Spinal cord (tissue), 10 donors: Measurements from ENCODE around the gene HEBP1. TPM values are rescaled to one million over a fixed set of nuclear protein-coding genes. Genes with fewer than 3 reads are reported as not detected.

Experiments
- DNase-seq, 6 donors: peaks; one replicate each; pipeline versions ENCODE4 v3.0.0 to v3.0.0-alpha.2; 2013 to 2015; ENCODE audit warnings: low spot score in 6 of 6, low read depth in 4 of 6
- H3K27ac ChIP-seq: one replicate; pipeline ENCODE4 v1.5.1; 2013; ENCODE audit warnings: low read depth, low read length, control low read depth
- H3K27me3 ChIP-seq: one replicate; pipeline ENCODE4 v1.6.1; 2013; ENCODE audit warnings: low read length; ENCODE audit not compliant: control insufficient read depth, insufficient read depth
- H3K36me3 ChIP-seq: one replicate; pipeline ENCODE4 v1.6.1; 2013; ENCODE audit warnings: low read length; ENCODE audit not compliant: control insufficient read depth, insufficient read depth
- H3K4me1 ChIP-seq: one replicate; pipeline ENCODE4 v1.6.1; 2013; ENCODE audit warnings: low read length; ENCODE audit not compliant: control insufficient read depth, insufficient read depth
- H3K4me3 ChIP-seq: one replicate; pipeline ENCODE4 v1.5.1; 2013; ENCODE audit warnings: low read depth, low read length, control low read depth
- H3K9me3 ChIP-seq: one replicate; pipeline ENCODE4 v1.6.1; 2013; ENCODE audit warnings: low read length; ENCODE audit not compliant: control insufficient read depth, insufficient read depth
- WGBS: methylation state at CpG from one replicate; pipeline ENCODE4 v1.1.5; 2013; ENCODE audit warnings: missing lambda C conversion rate; ENCODE audit not compliant: insufficient coverage; 5-methylcytosine and 5-hydroxymethylcytosine counted together
- polyA plus RNA-seq, 2 donors: library from polyadenylated mRNA; unstranded; fragments of 120-200 nt; gene quantifications; one replicate each; pipeline ENCODE4 v1.2.1, GENCODE V29; 2013; ENCODE audit not compliant: insufficient read length in 2 of 2
- total RNA-seq, 2 donors: library from RNA; depleted of rRNA in 1 of 2; stranded (reverse); fragments of 120-200 nt in 1 of 2; fragments of >200 nt in 1 of 2; gene quantifications; one replicate each; pipeline versions ENCODE4 v1.2.3 to v1.2.4, GENCODE V29; 2013 to 2014
- donor health status: healthy.

HEBP1 gene
- total and polyA plus RNA-seq, 4 donors: 16.8 to 39.4 (median 24.8) TPM

DNA sequence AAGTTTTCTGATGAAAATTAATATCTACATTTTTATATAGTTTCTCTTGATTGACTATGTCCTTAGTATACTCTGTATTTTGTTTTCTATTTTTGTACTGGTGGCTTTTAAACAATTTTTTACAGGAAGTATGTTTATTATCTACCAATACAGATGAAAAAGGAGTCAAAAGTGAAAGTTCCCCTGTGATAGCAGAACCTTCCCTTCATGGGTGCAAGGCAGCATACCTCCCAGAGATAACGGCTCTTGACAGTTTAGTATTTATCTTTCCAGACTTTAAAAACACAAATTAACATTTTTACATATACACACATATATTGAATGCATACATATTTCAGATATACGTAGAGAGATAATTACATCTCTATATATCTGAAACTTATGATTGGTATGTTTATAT is 27.0 kb upstream of the HEBP1 start:
- H3K4me3 ChIP-seq: no peak overlapping the region
- DNase-seq: no peak
- no peaks in the 10 kb centered on the region for H3K27me3 ChIP-seq
- H3K36me3 ChIP-seq: no peaks in the 10 kb centered on the region
- no peak overlapping the region for H3K27ac ChIP-seq
- H3K4me1 ChIP-seq: no peaks in the 10 kb centered on the region
- WGBS: no CpG with 5 or more reads among the region's 2 CpGs
- no peaks in the 10 kb centered on the region for H3K9me3 ChIP-seq

DNA sequence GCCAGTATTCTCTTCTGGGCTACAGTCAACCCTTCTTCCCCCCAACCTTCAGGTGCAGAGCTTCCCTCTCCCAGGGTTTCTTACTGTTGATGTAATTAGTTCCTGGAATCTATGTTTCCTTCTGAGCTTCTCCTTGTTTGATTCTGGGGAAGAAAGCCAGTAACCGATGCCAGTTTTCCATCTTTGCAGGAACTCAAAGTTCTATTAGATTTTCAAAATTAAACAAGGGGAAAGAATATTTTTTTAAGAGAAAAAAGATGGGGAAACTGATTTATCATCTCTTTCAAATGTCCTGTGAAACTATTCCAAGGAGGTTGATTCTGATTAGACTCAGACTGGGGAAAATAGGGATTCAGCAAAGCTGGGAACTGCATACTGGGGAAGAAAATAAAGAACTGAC is 26.2 kb upstream of the HEBP1 start:
- H3K9me3 ChIP-seq: no peaks in the 10 kb centered on the region
- WGBS: no CpG with 5 or more reads among the region's 1 CpG
- H3K27me3 ChIP-seq: no peaks in the 10 kb centered on the region
- H3K27ac ChIP-seq: no peak overlapping the region
- H3K4me1 ChIP-seq: no peaks in the 10 kb centered on the region
- no peak for DNase-seq
- no peak overlapping the region for H3K4me3 ChIP-seq
- no peaks in the 10 kb centered on the region for H3K36me3 ChIP-seq

DNA sequence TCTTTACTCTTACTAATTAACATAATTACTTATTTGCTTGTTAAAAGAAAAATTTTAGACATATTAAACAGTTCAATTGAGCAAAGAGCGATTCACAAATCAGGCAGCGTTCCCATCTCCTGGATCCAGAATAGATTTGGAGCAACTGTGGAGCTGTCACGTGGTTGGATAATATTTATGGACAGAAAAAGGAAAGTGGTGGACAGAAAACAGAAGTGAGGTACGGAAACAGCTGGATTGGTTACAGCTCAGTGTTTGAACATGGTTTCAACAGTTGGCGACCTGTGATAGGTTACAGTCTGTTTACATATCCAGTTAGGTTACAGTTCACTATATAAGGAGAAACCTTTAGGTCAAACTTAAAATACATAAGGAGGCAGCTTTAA is 24.5 kb upstream of the HEBP1 start:
- no peak overlapping the region for H3K4me3 ChIP-seq
- no peaks in the 10 kb centered on the region for H3K4me1 ChIP-seq
- H3K36me3 ChIP-seq: no peaks in the 10 kb centered on the region
- no peaks in the 10 kb centered on the region for H3K27me3 ChIP-seq
- H3K27ac ChIP-seq: no peak overlapping the region
- H3K9me3 ChIP-seq: no peaks in the 10 kb centered on the region
- WGBS: 85% methylated on average over 2 of the region's 5 CpGs
- DNase-seq: no peak

DNA sequence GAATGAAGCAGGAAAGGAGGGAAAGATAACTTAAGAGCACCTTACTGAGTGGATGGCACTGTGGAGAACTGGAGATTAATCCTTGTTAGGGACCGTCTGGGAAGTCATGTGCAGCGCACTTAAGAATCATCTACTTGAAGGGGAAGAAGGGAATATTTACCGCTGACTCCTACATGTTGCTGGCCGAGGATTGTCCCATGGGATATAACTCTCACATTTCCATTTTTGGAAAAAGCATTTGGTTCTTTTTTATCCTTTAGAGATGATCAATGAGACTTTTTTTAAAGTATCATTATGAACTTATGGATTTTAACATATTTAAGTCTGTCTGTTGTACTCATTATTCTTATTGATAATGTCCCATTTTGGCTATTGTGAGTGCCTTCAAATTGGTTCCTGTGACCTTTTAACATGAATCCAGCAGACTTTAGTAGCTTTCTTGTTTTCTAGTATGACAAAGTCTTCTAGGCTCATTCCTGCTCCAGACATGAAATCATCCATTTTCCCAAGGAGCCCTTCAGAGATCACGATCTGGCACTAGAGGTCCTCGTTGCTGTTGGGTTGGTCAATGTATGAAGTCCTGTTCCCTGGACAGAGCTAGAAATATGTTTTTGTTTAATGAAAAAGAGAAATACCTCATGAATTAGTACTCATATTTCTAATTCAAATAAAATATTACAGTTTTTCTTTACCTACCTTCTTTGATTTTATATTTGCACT is 23.9 kb upstream of the HEBP1 start:
- Histone ChIP-seq H3K4me3 (no peak overlapping the region), H3K27me3 (no peaks in the 10 kb centered on the region), H3K4me1 (no peaks in the 10 kb centered on the region), H3K36me3 (no peaks in the 10 kb centered on the region), H3K9me3 (no peaks in the 10 kb centered on the region), H3K27ac (no peak overlapping the region)
- DNase-seq: peak in 1 of 6 donors; percentile 37
- WGBS: 100% methylated on average over 1 of the region's 6 CpGs

DNA sequence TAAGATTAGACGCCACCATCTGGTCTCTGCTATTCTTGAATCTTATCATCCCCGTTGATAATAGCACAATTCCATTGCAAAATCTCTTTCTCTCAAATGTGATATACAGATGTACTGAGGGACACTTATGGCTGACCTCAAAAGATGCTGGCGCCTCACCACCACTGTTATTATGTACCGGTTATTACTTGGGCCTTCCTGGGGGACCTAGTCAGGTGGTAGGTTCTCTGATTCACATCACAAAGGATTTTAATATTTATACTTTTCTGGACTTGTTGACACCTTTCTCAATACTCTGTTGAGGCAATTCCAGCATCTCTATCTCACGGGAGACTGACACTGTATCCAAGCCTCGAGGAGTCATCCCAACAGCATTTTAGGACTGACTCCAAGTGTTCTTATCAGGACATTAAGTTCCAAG is 22.8 kb upstream of the HEBP1 start:
- H3K27ac ChIP-seq: no peak overlapping the region
- no peaks in the 10 kb centered on the region for H3K4me1 ChIP-seq
- H3K27me3 ChIP-seq: no peaks in the 10 kb centered on the region
- DNase-seq: no peak
- no peak overlapping the region for H3K4me3 ChIP-seq
- no peaks in the 10 kb centered on the region for H3K9me3 ChIP-seq
- no peaks in the 10 kb centered on the region for H3K36me3 ChIP-seq
- no CpG with 5 or more reads among the region's 6 CpGs for WGBS

DNA sequence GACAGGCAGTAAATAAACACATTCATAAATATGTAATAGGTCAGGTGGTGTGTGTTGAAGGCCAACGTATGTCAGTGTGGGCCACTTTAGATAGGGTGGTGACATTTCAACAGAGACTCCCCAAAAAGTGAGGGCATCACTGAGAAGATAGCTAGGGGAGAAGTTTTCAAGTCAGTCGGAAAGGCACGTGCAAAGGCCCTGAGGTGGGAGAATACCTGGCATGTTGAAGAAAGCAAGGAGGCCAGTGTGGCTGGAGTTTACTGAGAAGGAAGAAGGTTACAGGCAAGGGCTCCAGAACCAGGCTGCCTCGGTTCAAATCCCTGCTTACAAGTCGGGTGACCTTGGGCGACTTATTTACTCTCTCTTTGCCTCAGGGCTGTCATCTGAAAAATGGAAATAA is 11.0 kb upstream of the HEBP1 start:
- Histone ChIP-seq H3K27ac (no peak overlapping the region), H3K9me3 (no peaks in the 10 kb centered on the region), H3K27me3 (no peaks in the 10 kb centered on the region), H3K36me3 (no peaks in the 10 kb centered on the region), H3K4me1 (no peaks in the 10 kb centered on the region), H3K4me3 (no peak overlapping the region)
- no peak for DNase-seq
- 92% methylated on average over 3 of the region's 6 CpGs for WGBS

DNA sequence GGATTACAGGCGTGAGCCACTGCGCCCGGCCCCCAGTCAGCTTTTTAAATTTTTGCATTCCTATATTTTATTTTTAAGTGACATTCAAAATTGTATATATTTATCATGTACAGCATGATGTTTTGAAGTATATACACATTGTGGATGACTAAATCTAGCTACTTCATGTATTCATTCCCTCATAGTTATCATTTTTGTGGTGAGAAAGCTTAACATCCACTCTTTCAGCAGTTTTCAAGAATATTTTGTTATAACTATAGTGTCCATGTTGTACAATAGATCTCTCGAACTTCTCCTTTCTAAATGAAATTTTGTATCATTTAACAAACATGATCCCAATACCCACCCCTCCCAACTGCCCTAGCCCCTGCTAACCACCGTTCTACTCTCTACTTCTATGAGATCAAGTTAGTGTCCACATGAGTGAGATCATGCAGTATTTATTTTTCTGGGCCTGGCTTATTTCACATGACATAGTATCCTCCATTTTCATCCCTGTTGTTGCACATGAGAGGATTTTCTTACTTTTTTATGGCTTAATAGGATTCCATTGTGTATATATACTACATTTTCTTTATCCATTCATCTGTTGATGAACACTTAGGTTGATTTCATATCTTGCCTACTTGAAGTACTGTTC is 8.8 kb upstream of the HEBP1 start:
- H3K36me3 ChIP-seq: no peaks in the 10 kb centered on the region
- H3K4me1 ChIP-seq: no peaks in the 10 kb centered on the region
- no peaks in the 10 kb centered on the region for H3K27me3 ChIP-seq
- H3K27ac ChIP-seq: no peak overlapping the region
- no peak for DNase-seq
- no CpG with 5 or more reads among the region's 5 CpGs for WGBS
- no peaks in the 10 kb centered on the region for H3K9me3 ChIP-seq
- H3K4me3 ChIP-seq: no peak overlapping the region

DNA sequence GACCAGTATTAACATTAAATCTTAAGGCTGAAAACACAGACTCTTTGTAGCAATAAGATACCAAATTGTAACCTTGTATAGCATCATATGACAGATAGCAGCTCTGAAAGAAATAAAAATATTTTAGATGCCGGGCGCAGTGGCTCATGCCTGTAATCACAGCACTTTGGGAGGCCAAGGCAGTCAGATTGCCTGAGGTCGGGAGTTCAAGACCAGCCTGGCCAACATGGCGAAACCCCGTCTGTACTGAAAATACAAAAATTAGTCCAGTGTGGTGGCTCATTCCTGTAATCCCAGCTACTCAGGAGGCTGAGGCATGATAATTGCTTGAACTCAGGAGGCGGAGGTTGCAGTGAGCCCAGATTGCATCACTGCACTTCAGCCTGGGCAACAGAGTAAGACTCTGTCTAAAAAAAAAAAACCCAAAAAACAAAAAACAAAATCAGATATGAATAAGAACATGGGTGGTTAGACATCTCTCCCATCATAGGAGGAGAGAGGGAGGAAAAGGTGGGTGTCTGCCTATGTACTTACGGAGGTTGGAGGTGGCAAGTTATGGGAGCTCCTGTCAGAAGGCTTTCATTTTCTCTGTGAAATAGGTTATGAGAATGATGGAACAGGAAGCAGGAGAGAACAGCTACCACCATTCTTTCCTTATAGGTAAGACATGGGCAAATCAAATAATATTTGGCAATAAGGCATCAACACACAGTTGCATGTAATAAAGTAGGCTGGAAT is 7.6 kb upstream of the HEBP1 start:
- Histone ChIP-seq H3K4me3 (no peak overlapping the region), H3K27me3 (no peaks in the 10 kb centered on the region), H3K9me3 (no peaks in the 10 kb centered on the region), H3K27ac (no peak overlapping the region), H3K4me1 (no peaks in the 10 kb centered on the region), H3K36me3 (no peaks in the 10 kb centered on the region)
- DNase-seq: no peak
- 100% methylated on average over 5 of the region's 7 CpGs for WGBS

DNA sequence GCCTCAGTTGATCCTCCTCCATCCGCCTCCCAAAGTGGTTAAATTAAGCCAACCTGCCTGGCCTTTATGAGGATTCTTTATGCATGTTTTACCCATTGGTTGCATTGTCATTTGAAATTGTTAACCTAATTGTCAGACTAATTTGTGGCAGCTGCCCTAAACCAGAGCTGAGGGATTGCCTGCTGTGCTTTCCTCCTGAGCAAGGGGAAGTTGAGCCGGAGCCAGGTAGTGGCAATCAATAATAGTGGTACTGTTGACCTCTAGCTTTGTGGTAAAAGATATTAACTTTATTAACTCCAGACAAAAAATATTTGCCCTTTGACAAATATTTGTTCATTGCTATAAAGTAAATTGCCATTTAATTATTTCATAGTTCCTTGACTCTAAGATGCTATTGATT is 5.6 kb upstream of the HEBP1 start:
- no peak overlapping the region for H3K4me3 ChIP-seq
- no peaks in the 10 kb centered on the region for H3K27me3 ChIP-seq
- no peaks in the 10 kb centered on the region for H3K9me3 ChIP-seq
- no peak for DNase-seq
- WGBS: no CpG with 5 or more reads among the region's 2 CpGs
- no peaks in the 10 kb centered on the region for H3K36me3 ChIP-seq
- peaks cover 14% of the 10 kb centered on the region for H3K4me1 ChIP-seq
- no peak overlapping the region for H3K27ac ChIP-seq
